BJ (cell line): ENCODE data around the gene RNASEH2A. TPM values are rescaled to one million over a fixed set of nuclear protein-coding genes. Genes with fewer than 3 reads are reported as not detected.
"Not testable (repeated sequence)": the region's sequence is repeated elsewhere in the genome, so short reads cannot be mapped to it uniquely, and the experiment has no call there.

Source experiments
- CTCF ChIA-PET: fragments of 350-600 bp; formaldehyde crosslinking; extraction: SDS; loops from one replicate; lab custom pipeline; 2021; ENCODE audit warnings: antibody characterized with exemption, inconsistent platforms; lab: Yijun Ruan, JAX
- POLR2A ChIA-PET: fragments of 300-600 bp; sonication (Branson Sonifier 250); formaldehyde crosslinking; extraction: SDS; loops from one replicate; lab custom pipeline; 2021; ENCODE audit warnings: antibody characterized with exemption; lab: Charles Lee
- DNase-seq: peaks from one replicate; pipeline ENCODE4 v3.0.0-alpha.2; 2011; ENCODE audit warnings: low read depth
- H3K27me3 ChIP-seq: 2 replicates; pipeline ENCODE4 v1.6.0; 2011; ENCODE audit warnings: low read length; ENCODE audit not compliant: control insufficient read depth, insufficient read depth
- H3K36me3 ChIP-seq: 2 replicates; pipeline ENCODE4 v1.5.1; 2011; ENCODE audit warnings: low read length; ENCODE audit not compliant: control insufficient read depth, insufficient read depth
- H3K4me3 ChIP-seq: 2 replicates; pipeline ENCODE4 v1.5.1; 2011; ENCODE audit warnings: low read depth, mild to moderate bottlenecking, control low read depth, low read length
- polyA plus RNA-seq: library from polyadenylated mRNA; depleted of rRNA; stranded (reverse); fragments of >200 nt; gene quantifications from 2 replicates; pipeline ENCODE4 v1.2.3, GENCODE V29; 2011
- TF ChIP-seq, protein P1 (sequence below): IDR thresholded peaks from 2 replicates; pipeline ENCODE4 v1.5.1; 2011; ENCODE audit warnings: low read depth, mild to moderate bottlenecking, control low read depth, inconsistent platforms, low read length, moderate library complexity; ENCODE audit not compliant: insufficient read depth

RNASEH2A gene
- polyA plus RNA-seq, 1 experiment = 30.3 TPM

DNA sequence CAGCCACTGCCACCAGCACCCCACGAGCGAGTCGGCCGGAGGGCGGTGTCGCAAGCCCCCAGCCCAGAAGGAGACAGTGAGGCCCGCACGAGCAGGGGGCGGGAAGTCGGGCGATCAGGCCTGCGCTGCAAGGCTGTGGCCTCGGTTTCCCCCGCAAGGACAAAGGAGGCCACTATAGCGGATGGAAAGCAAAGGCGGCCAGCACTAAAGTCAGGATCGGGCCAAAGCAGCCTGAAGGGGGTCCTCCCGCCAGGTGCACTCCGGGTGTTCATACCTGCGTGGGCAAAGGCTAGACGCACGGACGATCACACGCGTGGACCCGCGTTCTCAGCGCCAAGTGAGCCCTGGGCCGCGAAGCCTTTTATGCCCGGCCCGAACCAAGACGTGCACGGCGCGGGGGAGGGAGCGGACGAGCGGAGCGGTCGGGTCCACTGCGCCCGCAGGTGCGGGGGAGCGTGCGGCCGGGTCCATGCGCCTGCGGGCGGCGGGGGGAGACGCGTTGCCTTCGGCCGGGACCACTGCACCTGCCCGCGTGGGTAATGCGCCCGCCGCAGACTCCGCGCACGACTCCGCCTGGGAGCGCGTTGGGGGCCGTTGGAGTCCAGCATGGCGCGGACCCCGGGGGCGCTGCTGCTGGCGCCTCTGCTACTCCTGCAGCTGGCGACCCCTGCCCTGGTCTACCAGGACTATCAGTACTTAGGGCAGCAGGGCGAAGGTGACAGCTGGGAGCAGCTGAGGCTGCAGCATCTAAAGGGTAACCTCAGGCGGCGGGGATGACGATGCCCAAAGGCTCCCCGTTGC lies 4.7 kb upstream of the RNASEH2A start, which contains the start of the genes PRDX2 and THSD8:
PRDX2 (minus strand) TSS at position 335 of the 801 bp plus-strand sequence. CDS start 539 bp downstream, outside the sequence.
THSD8 (plus strand) TSS at position 604 of the 801 bp plus-strand sequence; CDS start at position 607, 3 bp downstream.
- DNase-seq = no peak
- Histone ChIP-seq H3K27me3 (no peaks in the 10 kb centered on the region), H3K4me3 (peak within 1 kb of the TSS; percentile 93), H3K36me3 (peaks cover 10% of the 10 kb centered on the region)
- CTCF ChIA-PET = interaction anchor here (0.8 to 17.9 kb wide), 5 partner anchors 13 to 46 kb away, joined by 3 to 874 read pairs (median 4); partner anchors contain the start of gene HOOK2
- POLR2A ChIA-PET = interaction anchor here (0.5 kb wide), 1 partner anchor 10 kb away, joined by 4 read pairs; no protein-coding TSS in a partner anchor
- TF ChIP-seq, protein P1, sequence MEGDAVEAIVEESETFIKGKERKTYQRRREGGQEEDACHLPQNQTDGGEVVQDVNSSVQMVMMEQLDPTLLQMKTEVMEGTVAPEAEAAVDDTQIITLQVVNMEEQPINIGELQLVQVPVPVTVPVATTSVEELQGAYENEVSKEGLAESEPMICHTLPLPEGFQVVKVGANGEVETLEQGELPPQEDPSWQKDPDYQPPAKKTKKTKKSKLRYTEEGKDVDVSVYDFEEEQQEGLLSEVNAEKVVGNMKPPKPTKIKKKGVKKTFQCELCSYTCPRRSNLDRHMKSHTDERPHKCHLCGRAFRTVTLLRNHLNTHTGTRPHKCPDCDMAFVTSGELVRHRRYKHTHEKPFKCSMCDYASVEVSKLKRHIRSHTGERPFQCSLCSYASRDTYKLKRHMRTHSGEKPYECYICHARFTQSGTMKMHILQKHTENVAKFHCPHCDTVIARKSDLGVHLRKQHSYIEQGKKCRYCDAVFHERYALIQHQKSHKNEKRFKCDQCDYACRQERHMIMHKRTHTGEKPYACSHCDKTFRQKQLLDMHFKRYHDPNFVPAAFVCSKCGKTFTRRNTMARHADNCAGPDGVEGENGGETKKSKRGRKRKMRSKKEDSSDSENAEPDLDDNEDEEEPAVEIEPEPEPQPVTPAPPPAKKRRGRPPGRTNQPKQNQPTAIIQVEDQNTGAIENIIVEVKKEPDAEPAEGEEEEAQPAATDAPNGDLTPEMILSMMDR = no peak

- CTCF ChIA-PET = interaction anchor here (0.8 to 17.9 kb wide), 6 partner anchors 12 to 45 kb away, joined by 3 to 874 read pairs (median 4); partner anchors contain the start of gene HOOK2
- POLR2A ChIA-PET = interaction anchor here (0.5 kb wide), 1 partner anchor 11 kb away, joined by 4 read pairs; no protein-coding TSS in a partner anchor
- Histone ChIP-seq H3K36me3 (peaks cover 7% of the 10 kb centered on the region), H3K27me3 (no peaks in the 10 kb centered on the region), H3K4me3 (peak overlapping the region; percentile 93)
- TF ChIP-seq, protein P1 = no peak
- DNase-seq = no peak
Observed at GRCh38 chr19:12802267-12803106, 3.9 kb upstream of the RNASEH2A start.

DNA sequence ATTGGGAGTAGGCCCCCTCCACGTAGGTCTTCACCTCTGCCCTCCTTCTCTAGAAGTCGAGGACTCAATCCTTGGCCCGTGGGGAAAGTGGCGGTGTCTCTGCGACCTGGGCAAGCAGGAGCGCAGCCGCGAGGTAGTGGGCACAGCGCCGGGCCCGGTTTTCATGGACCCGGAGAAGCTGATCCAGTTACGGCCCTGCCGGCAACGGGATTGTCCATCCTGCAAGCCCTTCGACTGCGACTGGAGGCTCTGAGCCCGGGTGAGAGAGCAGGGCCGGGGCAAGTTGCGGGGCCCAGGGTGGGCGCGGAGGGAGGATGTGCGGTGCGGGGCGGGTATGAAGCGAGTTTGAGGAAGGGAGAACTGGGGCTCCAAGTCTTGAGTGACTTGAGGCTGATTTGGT lies 2.3 kb upstream of the RNASEH2A start:
- Histone ChIP-seq H3K4me3 (no peak overlapping the region), H3K27me3 (no peaks in the 10 kb centered on the region), H3K36me3 (peaks cover 6% of the 10 kb centered on the region)
- TF ChIP-seq, protein P1 = no peak
- POLR2A ChIA-PET = no interaction called here
- CTCF ChIA-PET = interaction anchor here (0.5 to 17.9 kb wide), 3 partner anchors 37 to 1506 kb away, joined by 5 to 874 read pairs (median 14); partner anchors contain the start of gene HOOK2
- no peak for DNase-seq

- Histone ChIP-seq H3K36me3 (peaks cover under 1% of the 10 kb centered on the region), H3K27me3 (no peaks in the 10 kb centered on the region), H3K4me3 (no peak overlapping the region)
- TF ChIP-seq, protein P1 = no peak
- POLR2A ChIA-PET = interaction anchor here (0.7 kb wide), 1 partner anchor 11 kb away, joined by 5 read pairs; no protein-coding TSS in a partner anchor
- CTCF ChIA-PET = interaction anchor here (0.6 to 1.7 kb wide), 6 partner anchors 9 to 1172 kb away, joined by 3 to 7 read pairs (median 4); partner anchors contain the start of genes PRDX2, RNASEH2A and THSD8
- no peak for DNase-seq
Observed at GRCh38 chr19:12815088-12815487, 8.7 kb downstream of the RNASEH2A start.

DNA sequence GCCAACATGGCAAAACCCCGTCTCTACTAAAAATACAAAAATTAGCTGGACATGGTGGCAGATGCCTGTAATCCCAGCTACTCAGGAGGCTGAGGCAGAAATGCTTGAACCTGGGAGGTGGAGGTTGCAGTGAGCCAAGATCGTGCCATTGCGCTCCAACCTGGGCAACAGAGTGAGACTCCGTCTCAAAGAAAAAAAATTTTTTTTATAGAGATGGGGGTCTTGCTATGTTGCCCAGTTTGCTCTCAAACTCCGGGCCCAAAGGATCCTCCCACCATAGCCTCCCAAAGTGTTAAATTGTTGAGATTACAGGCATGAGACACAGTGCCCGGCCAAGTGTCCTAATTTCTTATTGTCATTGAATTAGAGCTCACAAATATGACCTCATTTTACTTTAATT lies 10.8 kb downstream of the RNASEH2A start:
- POLR2A ChIA-PET, H3K4me3 ChIP-seq, H3K27me3 ChIP-seq, H3K36me3 ChIP-seq, DNase-seq: not testable (repeated sequence)
- CTCF ChIA-PET = interaction anchor here (0.5 to 3.1 kb wide), 6 partner anchors 21 to 253 kb away, joined by 3 to 8 read pairs (median 3); no protein-coding TSS in a partner anchor

GRCh38 chr19:12817810-12818209 lies 11.4 kb downstream of the RNASEH2A start:
- H3K4me3 ChIP-seq = not testable (repeated sequence)

More at GRCh38 chr19:12817810-12818209, 11.4 kb downstream of the RNASEH2A start:
- CTCF ChIA-PET = interaction anchor here (0.9 to 3.1 kb wide), 2 partner anchors 22 to 30 kb away, joined by 3 to 8 read pairs; no protein-coding TSS in a partner anchor
- H3K36me3 ChIP-seq, POLR2A ChIA-PET, DNase-seq, H3K27me3 ChIP-seq: not testable (repeated sequence)
